Measurements from ENCODE around the gene CAMK2A.

CAMK2A gene

DNA sequence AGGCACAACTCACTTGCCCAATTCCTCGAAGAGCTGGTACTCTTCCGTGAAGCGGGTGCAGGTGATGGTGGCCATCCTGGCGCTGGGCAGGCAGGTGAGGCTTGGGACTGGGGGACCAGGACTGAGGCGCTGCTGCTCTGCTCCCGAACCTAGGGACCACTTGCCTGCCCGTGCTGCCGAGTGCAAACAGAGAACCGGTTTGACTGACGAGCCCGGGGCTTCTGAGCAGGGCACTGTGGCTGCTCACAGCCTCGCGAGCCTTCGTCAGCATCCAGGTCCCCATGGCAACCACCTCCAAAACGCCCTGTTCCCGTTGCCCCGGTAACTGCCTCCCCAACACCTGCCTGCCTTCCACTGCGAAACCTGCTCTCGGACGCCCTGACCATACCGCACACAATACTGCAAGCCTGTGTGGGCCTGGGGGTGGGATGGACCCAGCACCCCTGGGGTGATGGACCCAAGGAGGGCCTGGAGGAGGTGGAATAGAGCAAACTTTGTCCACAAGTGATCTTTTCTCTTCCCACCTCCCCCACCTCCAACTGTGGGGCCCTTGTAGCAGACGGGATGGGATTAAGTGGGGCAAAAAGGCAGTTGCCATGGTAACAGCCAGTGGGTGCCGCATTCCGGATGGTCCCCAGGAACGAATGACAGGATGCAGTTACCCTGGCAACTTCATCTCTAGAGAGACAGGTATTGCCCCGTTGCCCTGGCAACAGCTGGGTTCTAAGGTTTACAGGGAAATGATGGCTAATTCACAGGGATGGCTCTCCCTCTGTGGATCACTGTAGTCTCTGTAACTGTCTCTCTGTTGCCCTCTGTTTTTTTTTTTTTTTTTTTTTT, at the start of gene CAMK2A:
Gene CAMK2A, minus strand, starts transcription at position 223 of the 840 bp plus-strand sequence. Its CDS starts 148 bp downstream, at position 75.
- no peak for DNase-seq

DNA sequence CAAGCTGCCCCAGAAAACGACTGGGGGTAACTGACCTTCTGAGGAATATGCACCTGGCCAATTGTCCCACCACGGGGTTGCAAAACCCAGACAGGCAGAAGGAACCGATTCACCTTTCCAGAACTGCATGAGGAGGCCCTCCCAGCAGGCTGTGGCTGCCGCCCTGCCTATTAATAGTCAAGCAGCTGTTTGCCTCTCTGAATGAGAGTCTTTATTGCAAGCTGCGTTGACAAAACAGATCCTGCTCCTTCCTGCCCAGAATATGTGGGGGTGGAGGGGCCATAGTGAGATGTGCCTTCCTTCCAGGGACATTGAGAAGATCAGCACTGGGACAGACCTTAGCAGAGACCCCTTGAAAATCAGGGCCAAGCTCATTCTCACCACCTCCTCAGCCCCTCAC, 49.6 kb upstream of the CAMK2A start:
- no peak for DNase-seq

DNA sequence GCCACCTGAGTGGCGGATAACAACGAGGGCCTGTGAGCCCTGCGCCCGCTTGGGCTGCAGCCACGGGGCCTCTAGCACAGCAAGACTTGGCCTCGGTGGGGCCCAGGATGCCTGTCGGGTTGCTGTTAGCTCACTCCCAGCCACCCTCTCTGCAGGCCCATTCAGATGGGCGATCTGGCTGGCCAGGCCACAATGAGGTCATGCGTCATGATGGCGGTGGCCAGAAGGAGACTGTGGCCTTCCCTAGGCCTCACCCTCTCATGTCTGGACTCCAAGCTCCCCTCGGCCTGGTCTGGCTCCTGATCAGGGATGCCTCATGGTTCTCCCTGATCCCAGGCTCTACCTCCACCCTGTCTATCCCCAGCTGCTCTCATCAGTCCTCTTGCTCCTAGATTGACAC, 49.0 kb upstream of the CAMK2A start:
- DNase-seq, result no peak

DNA sequence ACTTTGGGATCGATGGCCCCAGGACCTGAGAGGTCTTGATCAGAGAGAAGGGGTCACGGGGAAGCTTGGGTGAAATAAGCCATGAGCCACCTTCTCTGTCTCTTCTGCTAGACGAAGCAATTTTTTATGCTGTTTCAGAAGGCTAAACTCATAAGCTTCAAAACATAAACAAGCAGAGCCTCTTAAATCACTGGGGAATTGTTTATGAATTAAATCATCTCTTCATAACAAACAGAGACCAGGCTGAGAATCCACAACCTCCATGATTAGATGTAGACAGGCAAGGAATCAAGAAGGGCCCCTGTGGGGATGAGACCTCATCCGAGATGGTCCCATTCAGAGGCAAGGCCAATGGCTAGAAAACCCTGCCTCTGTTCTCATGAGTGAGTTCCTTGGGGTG, 46.2 kb upstream of the CAMK2A start:
- DNase-seq, result no peak

DNA sequence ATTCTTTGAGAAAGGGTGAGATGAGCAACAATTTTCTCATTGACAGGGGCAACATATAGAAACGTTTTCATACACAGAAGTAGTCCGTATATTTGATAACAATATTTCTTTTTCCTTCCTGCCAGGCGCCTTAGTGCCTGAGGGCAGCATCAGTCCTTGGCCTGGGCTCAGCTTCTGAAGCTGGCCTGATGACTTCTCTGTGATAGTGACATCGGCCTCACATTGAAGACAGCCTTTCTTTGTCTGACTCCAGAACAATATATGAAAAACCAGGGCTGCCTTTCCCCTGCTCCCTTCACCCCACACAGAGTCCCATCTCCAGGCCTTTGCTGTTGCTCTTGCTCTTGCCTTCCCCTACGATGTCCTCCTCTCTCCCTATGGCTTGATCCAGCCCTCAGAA, 43.8 kb upstream of the CAMK2A start:
- DNase-seq, result no peak

DNA sequence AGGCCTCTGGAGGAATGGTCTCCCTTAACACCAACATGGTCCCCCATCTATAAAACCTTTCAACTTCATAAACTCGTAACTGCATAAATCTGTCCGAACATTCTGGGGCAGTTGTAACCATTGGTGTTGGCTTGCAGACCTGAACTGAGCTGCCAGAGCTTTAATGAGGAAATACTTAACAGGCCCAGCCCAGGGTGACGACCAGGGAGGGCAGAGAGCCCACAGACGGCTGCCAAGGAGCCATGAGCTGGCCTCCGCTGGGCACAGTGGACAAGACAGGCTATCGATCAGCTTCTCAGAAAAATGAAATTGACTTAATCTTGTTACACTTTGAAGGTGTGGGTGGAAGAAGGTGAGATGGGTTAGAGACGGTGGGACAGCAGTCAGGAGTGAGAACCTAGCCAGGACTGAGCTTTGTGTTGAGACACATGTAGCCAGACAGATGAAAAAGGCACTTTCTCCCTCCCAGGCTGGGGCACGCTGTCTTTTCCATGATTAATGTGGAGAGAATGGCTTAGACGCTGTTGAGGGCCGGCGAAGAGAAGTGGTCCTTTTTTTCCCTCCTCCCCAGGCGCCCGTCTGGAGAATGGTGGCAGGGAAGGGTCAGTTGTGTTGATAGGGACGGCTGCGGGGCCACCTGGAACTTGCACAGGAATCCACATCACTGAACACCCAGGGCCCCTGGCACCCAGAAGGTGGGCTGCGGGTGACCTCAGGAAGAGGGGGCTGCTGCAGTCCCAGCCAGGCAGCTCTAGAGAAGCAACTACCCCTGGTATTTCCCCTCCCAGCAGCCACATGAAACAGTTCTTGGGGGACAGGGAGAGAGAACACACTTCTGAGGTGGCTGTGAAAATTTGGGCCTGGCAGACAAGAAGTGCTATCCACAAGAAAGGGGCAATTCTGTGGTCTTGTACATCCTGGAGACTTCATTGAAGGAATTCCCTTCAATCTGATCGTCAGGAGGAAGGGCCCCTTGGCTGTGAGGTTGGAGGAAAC, 40.6 kb upstream of the CAMK2A start:
- DNase-seq, result no peak

DNA sequence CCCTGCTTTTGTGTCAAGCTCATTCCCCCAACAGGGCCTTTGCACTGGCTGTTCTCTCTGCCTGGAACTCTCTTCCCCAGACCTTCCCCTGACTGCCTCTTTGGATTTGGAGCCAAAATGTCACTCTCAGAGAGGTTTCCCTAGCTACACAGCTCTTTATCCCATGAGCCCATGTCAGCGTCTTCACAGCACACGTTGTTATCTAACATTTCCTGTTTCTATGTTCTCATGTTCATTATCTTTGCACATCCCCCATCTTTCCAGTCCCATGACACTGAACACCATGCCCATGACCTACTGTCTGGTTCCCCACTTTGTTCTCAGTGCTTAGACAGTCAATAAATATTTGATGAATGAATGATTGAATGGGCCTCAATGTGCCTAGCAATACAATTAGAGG, 39.5 kb upstream of the CAMK2A start:
- DNase-seq, result no peak

DNA sequence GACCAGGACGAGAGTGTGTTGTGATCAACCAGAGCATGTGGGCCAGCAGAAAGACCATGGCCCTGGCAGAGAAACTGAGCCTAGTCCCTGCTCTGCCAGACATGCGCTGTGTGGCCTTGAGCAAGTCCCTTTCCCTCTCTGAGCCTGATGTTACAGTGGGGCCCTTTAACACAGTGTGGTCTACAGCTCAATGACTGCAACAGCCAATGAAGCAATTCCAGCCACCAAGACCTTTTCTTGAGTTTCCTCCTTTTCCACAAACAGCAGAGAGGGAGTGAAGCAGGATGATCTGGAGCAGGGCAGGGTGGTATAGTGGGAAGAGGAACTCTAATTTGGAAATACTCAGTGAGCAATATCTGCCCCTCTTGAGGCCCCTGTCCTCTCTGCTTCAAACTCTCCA, 38.9 kb upstream of the CAMK2A start:
- no peak for DNase-seq

DNA sequence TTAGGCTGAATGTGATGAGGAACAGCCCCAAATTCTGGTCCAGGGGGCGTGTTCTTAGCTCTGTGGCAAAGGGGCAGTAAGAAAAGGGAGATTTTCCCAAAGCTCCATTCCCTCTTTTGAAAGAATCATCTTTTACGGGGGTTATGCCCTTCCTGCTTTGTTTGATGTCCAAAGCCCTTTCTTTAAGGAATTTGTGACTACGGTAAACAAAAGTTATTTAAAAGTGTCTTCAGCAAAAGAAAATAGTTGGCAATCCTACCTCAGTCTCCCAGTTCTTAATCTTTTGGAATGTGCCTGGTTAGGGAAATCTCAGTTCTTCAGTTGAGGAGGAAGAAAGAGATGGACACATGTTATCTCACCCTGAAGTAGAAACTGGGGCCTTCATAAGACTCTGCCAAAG, 37.6 kb upstream of the CAMK2A start:
- no peak for DNase-seq

DNA sequence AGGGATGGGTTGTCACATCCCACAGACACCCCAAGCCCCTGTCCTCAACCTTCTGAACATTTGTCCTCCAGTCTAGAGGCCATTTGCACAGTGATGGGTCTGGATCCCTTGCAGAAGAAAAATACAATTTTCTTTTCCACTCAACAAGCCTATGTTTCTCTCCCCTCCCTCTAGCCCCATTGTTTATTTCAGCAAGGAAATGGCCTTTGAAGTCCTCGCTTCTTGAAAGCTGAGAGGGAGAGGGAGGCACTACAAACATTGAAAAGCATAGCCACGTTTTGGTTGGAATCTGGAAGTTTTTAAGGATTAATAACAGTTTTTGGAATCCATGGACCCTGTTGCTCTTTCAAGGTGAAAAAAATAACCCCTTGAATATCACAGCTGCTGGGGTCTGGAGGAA, 37.1 kb upstream of the CAMK2A start:
- DNase-seq, result no peak

DNA sequence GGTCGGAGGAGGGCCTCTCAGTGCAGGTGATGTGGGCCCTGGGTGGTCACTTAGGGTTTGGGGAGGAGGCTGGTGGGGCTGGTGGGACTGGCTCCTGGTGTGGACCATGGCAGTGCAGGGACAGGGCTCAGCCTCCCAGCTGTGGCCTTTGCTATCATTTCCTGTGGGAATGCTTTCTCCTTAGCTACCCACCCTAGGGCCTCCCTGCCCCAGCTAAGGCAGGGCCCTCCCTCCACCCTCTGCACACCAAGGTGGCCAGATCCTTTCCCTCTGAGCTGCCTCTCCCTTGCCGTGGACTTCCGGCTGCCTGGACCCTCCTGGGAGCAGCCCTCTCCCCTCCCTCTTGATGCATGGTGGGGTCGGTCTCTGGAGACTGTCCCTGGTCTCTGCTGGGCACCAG, 35.9 kb upstream of the CAMK2A start:
- no peak for DNase-seq

DNA sequence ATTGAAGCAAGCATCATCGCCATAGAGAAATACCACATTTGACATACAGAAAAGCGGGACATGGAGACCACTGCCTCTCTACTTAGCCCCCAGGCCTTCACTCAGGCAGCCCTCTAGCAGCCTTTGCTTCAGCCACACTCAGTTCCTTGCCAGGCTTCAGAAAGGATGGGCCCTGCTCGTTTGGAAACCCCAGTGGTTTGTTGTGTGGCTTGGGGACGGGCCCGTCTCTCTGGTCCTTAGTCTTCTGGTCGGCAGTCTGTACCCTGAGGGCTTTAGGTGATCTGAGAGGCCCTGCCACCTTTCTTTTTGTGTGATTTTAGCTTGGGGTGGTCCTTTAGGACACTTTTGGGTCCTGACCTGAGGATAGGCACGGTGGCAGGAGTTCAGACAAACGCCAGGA, 34.2 kb upstream of the CAMK2A start:
- DNase-seq, result no peak

DNA sequence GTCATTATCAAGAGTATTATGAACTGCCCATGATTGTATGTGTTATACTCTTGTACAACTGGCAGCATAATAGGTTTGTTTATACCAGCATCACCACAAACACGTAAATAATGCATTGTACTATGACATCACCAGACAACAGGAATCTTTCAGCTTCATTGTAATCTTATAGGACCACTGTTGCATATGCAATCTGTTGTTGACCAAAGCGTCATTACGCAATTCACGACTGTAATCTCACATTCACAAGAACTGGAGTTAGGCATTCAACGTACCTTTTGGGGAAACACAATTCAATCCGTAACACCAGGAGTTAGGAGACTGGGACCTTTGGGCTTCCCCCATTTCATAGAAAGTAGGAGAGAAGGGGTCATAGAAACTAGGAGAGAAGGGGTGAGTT, 33.5 kb upstream of the CAMK2A start:
- DNase-seq, result no peak

DNA sequence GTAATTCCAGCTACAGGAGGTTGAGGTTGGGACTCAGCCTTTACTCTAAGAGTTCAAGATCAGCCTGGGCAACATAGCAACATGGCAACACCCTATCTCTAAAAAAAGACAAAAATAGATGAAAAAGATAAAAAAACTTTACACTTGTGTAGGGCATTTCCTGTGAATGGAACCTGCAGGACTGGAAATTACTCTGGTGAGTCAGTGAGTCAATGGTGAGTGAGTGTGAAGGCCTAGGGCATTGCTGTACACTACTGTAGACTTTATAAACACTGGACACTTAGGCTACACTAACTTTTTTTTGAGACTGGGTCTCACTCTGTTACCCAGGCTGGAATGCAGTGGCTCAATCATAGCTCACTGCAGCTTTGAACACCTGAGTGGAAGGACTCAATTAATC, 32.6 kb upstream of the CAMK2A start:
- no peak for DNase-seq

DNA sequence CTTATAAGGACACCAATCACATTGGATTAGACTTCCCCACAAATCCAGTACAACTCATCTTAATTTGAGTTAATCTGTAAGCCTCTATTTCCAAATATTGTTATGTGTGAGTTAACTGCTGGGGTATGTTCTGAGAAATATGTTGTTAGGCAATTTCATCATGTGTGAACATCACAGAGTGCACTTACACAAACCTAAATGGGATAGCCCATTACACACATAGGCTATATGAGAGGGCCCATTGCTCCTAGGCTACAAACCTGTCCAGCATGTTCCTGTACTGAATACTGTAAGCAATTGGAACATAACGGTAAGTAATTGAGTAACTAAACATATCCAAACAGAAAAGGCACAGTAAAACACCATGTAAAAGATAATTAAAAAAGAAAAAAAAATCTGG, 32.2 kb upstream of the CAMK2A start:
- no peak for DNase-seq

DNA sequence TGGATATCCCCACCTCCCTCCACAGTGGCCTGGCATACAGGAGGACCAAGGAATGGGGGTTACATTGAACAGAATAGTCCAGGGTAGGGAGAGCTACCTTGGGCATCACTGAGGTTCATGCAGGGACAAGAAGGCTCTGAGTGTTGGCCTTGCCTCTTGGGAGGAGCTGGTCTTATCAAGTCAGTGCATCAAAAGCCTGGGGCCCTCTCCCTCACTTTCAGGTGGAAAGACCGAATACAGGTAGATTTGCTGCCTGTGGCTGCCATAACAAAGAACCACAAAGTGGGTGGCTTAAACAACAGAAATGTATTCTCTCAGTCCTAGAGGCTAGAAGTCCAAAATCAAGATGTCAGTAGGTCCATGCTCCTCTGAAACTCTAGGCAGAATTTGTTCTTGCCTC, 31.6 kb upstream of the CAMK2A start:
- DNase-seq, result no peak

DNA sequence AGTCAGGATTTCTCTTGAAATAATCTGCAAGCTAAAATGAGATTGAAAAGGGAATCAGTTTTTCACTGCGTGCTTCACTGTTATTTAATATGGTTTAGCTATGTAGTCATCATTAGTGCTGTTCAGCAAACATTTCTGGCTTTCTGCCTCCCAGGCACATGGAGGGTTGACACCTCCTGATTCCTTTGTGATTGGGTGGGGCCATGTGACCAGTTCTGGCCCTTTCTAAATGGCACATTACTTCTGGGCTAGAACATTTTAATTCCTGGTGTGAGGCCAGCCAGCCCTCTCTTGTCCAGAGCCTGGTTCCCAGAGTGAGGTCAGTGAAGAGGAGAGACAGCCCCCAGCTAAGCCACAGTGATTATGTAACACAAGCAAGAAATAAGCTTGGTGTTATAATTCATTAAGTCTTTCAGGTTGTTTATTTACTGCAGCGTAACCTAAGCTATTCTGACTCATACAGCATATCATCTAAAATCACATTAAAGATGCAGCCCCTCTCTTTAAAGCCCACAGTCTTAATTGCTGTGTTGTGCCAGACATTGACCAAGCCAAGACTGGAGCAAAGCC, 30.6 kb upstream of the CAMK2A start:
- peak; percentile 48 for DNase-seq

DNA sequence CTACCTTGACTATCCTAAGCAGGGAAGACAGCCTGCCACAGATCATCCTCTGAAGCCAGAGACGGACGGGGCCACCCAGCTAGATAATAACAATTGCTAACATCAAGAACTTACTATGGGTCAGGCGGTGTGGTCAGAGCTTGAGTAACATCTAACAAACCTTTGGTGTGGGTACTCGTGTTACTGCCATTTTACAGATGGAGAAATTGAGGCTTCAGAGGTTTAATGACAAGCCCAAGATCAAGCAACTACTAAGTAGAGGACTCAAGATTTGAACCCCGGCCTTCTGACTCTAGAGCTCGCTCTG, 29.9 kb upstream of the CAMK2A start:
- no peak for DNase-seq

DNA sequence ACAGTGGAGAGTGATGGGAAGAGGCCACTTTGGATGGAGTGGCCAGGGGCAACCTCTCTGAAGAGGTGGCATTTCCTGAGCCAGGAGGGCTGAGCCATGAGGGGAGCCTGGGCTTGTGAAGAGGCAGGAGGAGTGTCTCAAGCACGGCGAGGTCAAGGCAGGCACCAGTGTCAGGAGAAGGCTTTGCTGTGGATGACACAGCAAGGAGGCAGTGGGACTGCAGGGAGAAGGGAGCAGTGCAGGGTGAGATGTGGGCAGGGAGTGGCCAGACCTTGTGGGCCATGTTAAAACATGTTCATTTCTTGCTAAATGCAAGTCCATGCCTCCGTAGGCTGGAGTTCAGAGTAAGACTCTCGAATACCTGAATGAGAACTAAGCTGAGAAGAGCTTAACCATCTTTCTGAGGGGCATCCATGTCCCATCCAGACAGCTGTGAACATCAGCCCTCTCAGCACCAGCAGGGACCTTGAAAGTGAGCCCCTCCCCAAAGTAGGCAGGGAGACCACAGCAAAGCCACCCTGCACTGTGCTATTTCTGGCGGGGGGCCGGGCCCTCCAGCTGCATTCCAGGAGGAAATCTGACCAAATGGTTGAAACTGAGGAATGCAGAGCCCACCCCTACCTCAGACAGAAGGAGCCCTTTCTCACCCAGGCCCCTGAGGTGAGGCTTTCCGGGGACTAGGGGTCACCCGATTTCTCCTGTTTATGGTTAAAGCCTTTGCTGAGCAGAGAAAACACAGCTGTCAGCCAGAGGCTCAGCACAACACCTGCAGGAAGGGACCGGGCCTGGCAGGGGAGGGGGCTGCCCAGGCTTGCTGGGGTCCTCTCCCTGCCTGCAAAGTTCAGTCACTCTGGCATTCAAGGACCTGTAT, 29.3 kb upstream of the CAMK2A start:
- DNase-seq, result no peak

DNA sequence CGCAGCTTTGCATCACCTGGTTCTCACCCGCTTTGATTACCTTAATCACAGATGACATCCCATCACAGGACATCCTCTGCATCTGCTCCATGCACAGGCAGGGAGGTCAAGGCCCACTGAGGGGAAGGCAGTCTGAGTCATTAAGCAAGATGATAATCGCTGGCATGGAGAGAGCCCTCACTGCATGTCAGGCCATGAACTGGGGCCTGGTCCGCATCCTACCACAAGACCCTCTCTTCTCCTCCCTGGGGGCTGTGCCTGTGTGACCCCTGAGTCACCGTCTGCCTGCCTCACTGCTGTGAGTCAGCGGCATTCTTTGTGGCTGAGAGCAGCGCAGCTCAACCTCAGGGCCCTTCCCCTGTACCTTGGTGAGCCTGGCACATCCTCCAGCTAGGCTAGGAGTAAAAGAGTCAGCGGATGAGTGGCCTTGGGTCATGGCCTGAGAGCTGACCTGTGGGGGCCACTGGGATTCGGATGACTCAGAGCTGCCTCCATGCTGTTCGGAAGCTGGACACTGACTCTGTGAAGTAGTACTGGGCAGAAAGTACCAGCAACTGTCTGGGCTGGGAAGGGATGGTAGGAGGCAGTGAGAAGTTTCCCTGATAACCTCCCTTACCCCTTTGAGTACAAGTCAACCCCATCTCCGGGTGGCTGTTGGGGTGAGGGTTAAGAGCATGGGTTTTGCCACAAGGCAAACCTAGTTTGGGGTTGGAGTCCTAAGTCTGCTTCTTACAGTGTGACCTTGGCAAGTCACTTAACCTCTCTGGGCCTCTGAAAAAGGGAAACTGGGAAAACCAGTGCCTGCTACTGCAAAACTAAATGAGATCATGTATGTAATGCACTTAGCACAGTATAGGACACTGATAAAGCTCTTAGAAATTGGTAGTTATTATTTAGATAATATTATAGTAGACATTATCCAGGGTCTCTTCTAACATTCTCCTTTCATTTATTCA, 27.8 kb upstream of the CAMK2A start:
- peak; percentile 92 for DNase-seq

DNA sequence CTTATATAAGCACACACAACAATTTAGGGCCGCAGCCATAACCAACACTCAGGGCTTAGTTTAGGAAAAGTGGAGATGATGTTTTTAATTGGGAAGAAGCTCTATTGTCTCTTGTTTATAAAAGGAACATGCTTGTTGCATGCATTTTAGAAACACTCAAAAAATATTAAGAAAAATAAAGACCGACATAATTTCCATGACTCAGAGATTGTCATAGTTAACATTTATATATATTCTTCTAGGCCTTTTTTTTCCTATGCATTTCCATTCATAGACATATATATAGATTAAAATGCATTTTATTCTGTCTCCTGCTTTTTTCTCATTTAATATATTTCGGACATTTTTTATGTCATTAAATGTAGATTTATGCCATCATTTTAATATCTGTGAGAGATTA, 26.7 kb upstream of the CAMK2A start:
- no peak for DNase-seq

DNA sequence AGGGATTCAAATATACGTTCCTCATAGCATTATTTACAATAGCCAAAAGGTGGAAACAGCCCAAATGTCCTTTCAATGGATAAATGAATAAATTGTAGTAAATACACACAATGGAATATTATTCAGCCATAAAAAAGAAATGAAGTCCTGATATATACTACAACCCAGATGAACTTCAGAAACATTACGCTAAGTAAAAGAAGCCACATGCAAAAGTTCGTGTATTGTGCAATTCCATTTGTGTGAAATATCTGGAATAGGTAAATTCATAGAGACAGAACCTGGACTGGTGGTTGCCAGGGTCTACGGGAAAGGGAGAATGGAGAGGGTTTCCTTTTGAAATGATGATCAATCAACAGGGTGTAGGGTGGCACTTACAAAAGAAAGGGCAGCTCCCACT, 25.7 kb upstream of the CAMK2A start:
- DNase-seq, result no peak

Measured in GOT3 (cell line).